Astrocyte (in vitro differentiated cells and primary cell): Measurements from ENCODE around the gene ARHGEF3.

ENCODE experiments used
- CTCF ChIP-seq: IDR thresholded peaks from 2 replicates; pipeline ENCODE4 v1.5.1; 2011; ENCODE audit warnings: low read depth, mild to moderate bottlenecking, inconsistent platforms, low read length, moderate library complexity; ENCODE audit not compliant: insufficient read depth
- EZH2 ChIP-seq: IDR thresholded peaks from 2 replicates; pipeline ENCODE4 v1.6.1; 2012; ENCODE audit warnings: mild to moderate bottlenecking, low read length, inconsistent platforms; ENCODE audit not compliant: insufficient read depth

GRCh38 chr3:56702490-56703315 is 99.0 kb downstream of the ARHGEF3 start:
- TF ChIP-seq EZH2 = no peak
- peak; percentile 92 for TF ChIP-seq CTCF
